HCT116 (cell line): ENCODE data around the gene RARB. TPM values are rescaled to one million over a fixed set of nuclear protein-coding genes. Genes with fewer than 3 reads are reported as not detected.

ENCODE experiments used
- ATAC-seq: fragments of 200-7000 bp; cut with Tn5 transposase; 2 replicates; pipeline ENCODE4 v1.9.1; 2020; ENCODE audit warnings: mild to moderate bottlenecking, moderate library complexity
- BruUV-seq: library from RNA; stranded (reverse); fragments of 400-500 nt; replicated peaks from 2 replicates; lab custom pipeline; 2021; lab: Mats Ljungman, UMichigan
- CTCF ChIA-PET: fragments of 300-600 bp; sonication (Branson Sonifier 250); formaldehyde crosslinking; loops from one replicate; lab custom pipeline; 2021; ENCODE audit warnings: antibody characterized with exemption; lab: Charles Lee
- POLR2A ChIA-PET: fragments of 300-600, 350-600 bp; sonication (Branson Sonifier 250); formaldehyde crosslinking; loops from one replicate; lab custom pipeline; 2021; ENCODE audit warnings: antibody characterized with exemption; lab: Charles Lee
- RAD21 ChIA-PET, 2 experiments: fragments of 300-600 bp; sonication (Branson Sonifier 250); formaldehyde crosslinking; loops; one replicate each; lab custom pipeline; 2023; ENCODE audit warnings: low total read pairs in 2 of 2; ENCODE audit not compliant: uncharacterized antibody in 2 of 2, unreplicated experiment in 2 of 2, low non-redundant PET in 1 of 2; lab: Charles Lee
- DNase-seq: peaks from one replicate; pipeline ENCODE4 v3.0.0-alpha.2; 2010; ENCODE audit warnings: low read depth, low spot score
- H2AFZ ChIP-seq: fragments of 200-600 bp; shearing (Covaris generic), sonication (generic); 2 replicates; pipeline ENCODE4 v1.6.1; 2017; ENCODE audit warnings: low read depth, mixed run types, mixed read lengths, antibody characterized with exemption, low read length; ENCODE audit not compliant: poor library complexity, severe bottlenecking
- H3K27ac ChIP-seq: 2 replicates; pipeline ENCODE4 v1.5.1; 2012; ENCODE audit warnings: low read depth, low read length
- H3K27me3 ChIP-seq: fragments of 200-600 bp; sonication (generic); 2 replicates; pipeline ENCODE4 v1.6.1; 2016; ENCODE audit warnings: mixed run types, low read length, mixed read lengths; ENCODE audit not compliant: insufficient read depth
- H3K36me3 ChIP-seq, 2 experiments: fragments of 200-500 bp in 1 of 2; fragments of 200-600 bp in 1 of 2; sonication (Bioruptor generic) in 1 of 2; sonication (generic) in 1 of 2; 2 replicates each; pipeline versions ENCODE4 v1.5.1 to v1.6.1; 2014 to 2016; ENCODE audit warnings: low read length in 2 of 2, inconsistent platforms in 1 of 2, mixed read lengths in 1 of 2, mixed run types in 1 of 2; ENCODE audit not compliant: insufficient read depth in 2 of 2, control insufficient read depth in 1 of 2
- H3K4me1 ChIP-seq, 2 experiments: fragments of 200-600 bp in 1 of 2; sonication (generic) in 1 of 2; 2 replicates each; pipeline versions ENCODE4 v1.5.1 to v1.6.1; 2012 to 2017; ENCODE audit warnings: low read length in 2 of 2, inconsistent platforms in 1 of 2, mild to moderate bottlenecking in 1 of 2, mixed read lengths in 1 of 2, mixed run types in 1 of 2, moderate library complexity in 1 of 2; ENCODE audit not compliant: insufficient read depth in 2 of 2, control insufficient read depth in 1 of 2
- H3K4me2 ChIP-seq: fragments of 200-600 bp; sonication (generic); 2 replicates; pipeline ENCODE4 v1.6.1; 2017; ENCODE audit warnings: mixed run types, low read length, mixed read lengths
- H3K4me3 ChIP-seq, 2 experiments: fragments of 200-600 bp in 1 of 2; sonication (generic) in 1 of 2; replicated peaks in 1 of 2; 2 replicates each; pipeline ENCODE4 v1.5.1; 2011 to 2016; ENCODE audit warnings: low read length in 2 of 2, control low read depth in 1 of 2, low read depth in 1 of 2, mild to moderate bottlenecking in 1 of 2, mixed read lengths in 1 of 2, mixed run types in 1 of 2
- H3K79me2 ChIP-seq: fragments of 200-600 bp; sonication (generic); 2 replicates; pipeline ENCODE4 v1.6.1; 2017; ENCODE audit warnings: mild to moderate bottlenecking, mixed run types, low read length, moderate library complexity, mixed read lengths; ENCODE audit not compliant: insufficient read depth
- H3K9ac ChIP-seq: fragments of 200-600 bp; sonication (generic); 2 replicates; pipeline ENCODE4 v1.6.1; 2016; ENCODE audit warnings: low read length, mixed read lengths
- H3K9me2 ChIP-seq: fragments of 200-600 bp; sonication (generic), shearing (Covaris generic); 2 replicates; pipeline ENCODE4 v1.6.1; 2017; ENCODE audit warnings: mixed run types, mild to moderate bottlenecking, moderate library complexity; ENCODE audit not compliant: insufficient read depth
- H3K9me3 ChIP-seq, 2 experiments: fragments of 200-500 bp in 1 of 2; fragments of 200-600 bp in 1 of 2; sonication (Bioruptor generic) in 1 of 2; sonication (generic) in 1 of 2; 2 replicates each; pipeline ENCODE4 v1.6.1; 2014 to 2017; ENCODE audit warnings: low read length in 2 of 2, mixed read lengths in 2 of 2, inconsistent platforms in 1 of 2, low read depth in 1 of 2, mild to moderate bottlenecking in 1 of 2, mixed run types in 1 of 2, moderate library complexity in 1 of 2; ENCODE audit not compliant: control insufficient read depth in 1 of 2, insufficient read depth in 1 of 2
- H4K20me1 ChIP-seq: fragments of 200-600 bp; sonication (generic), shearing (Covaris generic); 2 replicates; pipeline ENCODE4 v1.6.1; 2017; ENCODE audit warnings: mixed run types, mild to moderate bottlenecking, moderate library complexity; ENCODE audit not compliant: insufficient read depth
- CEBPB ChIP-seq: IDR thresholded peaks from 2 replicates; pipeline ENCODE4 v1.6.1; 2012; ENCODE audit warnings: low read depth
- EGR1 ChIP-seq: IDR thresholded peaks from 2 replicates; pipeline ENCODE4 v1.6.1; 2012; ENCODE audit warnings: low read depth
- ELF1 ChIP-seq: IDR thresholded peaks from 2 replicates; pipeline ENCODE4 v1.6.1; 2012; ENCODE audit warnings: low read depth, borderline replicate concordance
- EZH2 ChIP-seq: fragments of 200-600 bp; sonication (generic); IDR thresholded peaks from 2 replicates; pipeline ENCODE4 v1.6.1; 2017; ENCODE audit warnings: antibody characterized with exemption, mixed run types
- EZH2phosphoT487 ChIP-seq: fragments of 200-600 bp; IDR thresholded peaks from 2 replicates; pipeline ENCODE4 v1.6.1; 2018; ENCODE audit warnings: antibody characterized with exemption, borderline replicate concordance
- JUND ChIP-seq: IDR thresholded peaks from 2 replicates; pipeline ENCODE4 v1.6.1; 2012
- POLR2A ChIP-seq: IDR thresholded peaks from 2 replicates; pipeline ENCODE4 v1.7.0; 2011; ENCODE audit warnings: borderline replicate concordance; ENCODE audit not compliant: insufficient read depth, insufficient read length; ENCODE audit errors: extremely low read depth
- POLR2AphosphoS5 ChIP-seq: IDR thresholded peaks from 2 replicates; pipeline ENCODE4 v1.6.1; 2011; ENCODE audit warnings: mild to moderate bottlenecking, low read depth, low read length, moderate library complexity
- RAD21 ChIP-seq: IDR thresholded peaks from 2 replicates; pipeline ENCODE4 v1.6.1; 2012; ENCODE audit warnings: low read depth, mild to moderate bottlenecking
- SIN3A ChIP-seq: IDR thresholded peaks from 2 replicates; pipeline ENCODE4 v1.6.1; 2012; ENCODE audit warnings: low read depth
- SP1 ChIP-seq: IDR thresholded peaks from 2 replicates; pipeline ENCODE4 v1.6.1; 2012; ENCODE audit warnings: low read depth
- TCF7L2 ChIP-seq: IDR thresholded peaks from 2 replicates; pipeline ENCODE4 v1.7.0; 2011; ENCODE audit warnings: borderline replicate concordance, inconsistent platforms; ENCODE audit not compliant: insufficient read depth, insufficient read length; ENCODE audit errors: extremely low read depth
- YY1 ChIP-seq: IDR thresholded peaks from 2 replicates; pipeline ENCODE4 v1.6.1; 2011; ENCODE audit warnings: low read length, low read depth, moderate library complexity, mild to moderate bottlenecking; ENCODE audit not compliant: insufficient replicate concordance; ENCODE audit errors: extremely low read depth
- ZFX ChIP-seq: fragments of 450-650 bp; IDR thresholded peaks from 2 replicates; pipeline ENCODE4 v1.6.1; 2017
- ZNF274 ChIP-seq: fragments of 200-500 bp; sonication (Bioruptor generic); IDR thresholded peaks from 2 replicates; pipeline ENCODE4 v1.6.1; 2014; ENCODE audit warnings: mild to moderate bottlenecking, low read depth, low read length, inconsistent platforms
- intact Hi-C: fragments of 100-400 bp; cut with micrococcal nuclease; formaldehyde crosslinking; loops from 2 replicates; pipeline ENCODE4 v1.10.0; 2022
- total RNA-seq: library from RNA; stranded (reverse); gene quantifications from one replicate; pipeline ENCODE4 v1.2.1, GENCODE V29; 2021; ENCODE audit not compliant: unreplicated experiment
- TF ChIP-seq, protein P1 (sequence below): IDR thresholded peaks from 2 replicates; pipeline ENCODE4 v1.6.1; 2012; ENCODE audit warnings: low read depth
- TF ChIP-seq, protein P2 (sequence below): IDR thresholded peaks from 2 replicates; pipeline ENCODE4 v1.6.1; 2012
- TF ChIP-seq, protein P3 (sequence below): IDR thresholded peaks from 2 replicates; pipeline ENCODE4 v1.6.1; 2012

Gene RARB
- total RNA-seq, 1 experiment from 2014 or later: not detected

DNA sequence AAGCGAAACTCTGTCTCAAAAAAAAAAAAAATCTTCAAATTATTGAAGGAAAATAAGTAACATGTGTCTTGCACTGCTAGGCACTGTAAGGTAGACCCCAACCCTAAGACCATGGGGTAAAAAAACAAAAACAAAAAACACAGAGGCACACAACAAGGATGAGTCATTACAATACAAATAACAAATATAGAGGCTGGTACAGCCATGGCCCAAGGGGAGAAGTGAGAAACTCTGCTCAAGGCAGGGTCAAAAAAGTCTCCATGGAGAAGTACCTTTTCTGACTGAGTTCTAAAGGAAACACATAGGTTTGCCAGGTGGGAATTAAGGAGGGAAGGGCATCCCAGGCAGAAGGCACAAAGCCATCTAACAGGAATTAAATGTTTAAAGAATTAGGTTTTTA is 182.1 kb downstream of the RARB start:
- H3K79me2 ChIP-seq: no peaks in the 10 kb centered on the region
- POLR2A ChIA-PET: no interaction called here
- no peak overlapping the region for H3K9ac ChIP-seq
- no peaks in the 10 kb centered on the region for H3K27me3 ChIP-seq
- H3K4me3 ChIP-seq: no peak overlapping the region
- no peaks in the 10 kb centered on the region for H3K9me3 ChIP-seq
- CTCF ChIA-PET: no interaction called here
- no peaks in the 10 kb centered on the region for H3K4me1 ChIP-seq
- no peak overlapping the region for H2AFZ ChIP-seq
- RAD21 ChIA-PET: no interaction called here
- no peaks in the 10 kb centered on the region for H3K9me2 ChIP-seq
- H3K4me2 ChIP-seq: no peak overlapping the region
- intact Hi-C loops: no loop called here
- ATAC-seq (no peak), DNase-seq (no peak)
- H4K20me1 ChIP-seq: no peaks in the 10 kb centered on the region
- H3K36me3 ChIP-seq: peaks cover 9 to 51% of the 10 kb centered on the region in 2 experiments
- no TSS peak for BruUV-seq
- TF ChIP-seq EZH2: no peak
- no peak for TF ChIP-seq JUND
- TF ChIP-seq EGR1: no peak
- TF ChIP-seq POLR2AphosphoS5: no peak
- H3K27ac ChIP-seq: no peak overlapping the region

DNA sequence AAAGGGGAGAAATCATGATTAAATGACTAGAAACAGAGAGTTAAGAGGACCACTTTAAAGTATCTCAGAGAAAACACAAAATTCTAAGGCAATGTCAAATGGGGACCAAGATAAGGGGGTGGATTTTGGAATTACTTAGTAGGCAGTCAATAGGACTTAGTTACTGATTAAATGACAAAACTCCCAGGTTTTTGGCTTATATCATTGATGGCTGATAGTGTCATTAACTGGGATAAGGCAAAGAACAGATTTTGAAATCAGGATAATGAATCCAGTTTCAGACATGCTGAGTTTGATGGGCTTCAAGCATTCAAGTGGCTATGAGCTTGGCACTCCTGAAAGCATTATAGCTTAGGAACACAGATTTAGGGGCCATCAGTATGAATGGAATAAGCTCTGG is 182.7 kb downstream of the RARB start:
- no peaks in the 10 kb centered on the region for H3K27me3 ChIP-seq
- ChIA-PET RAD21 (no interaction called here), CTCF (no interaction called here), POLR2A (no interaction called here)
- H3K27ac ChIP-seq: no peak overlapping the region
- no peak overlapping the region for H3K9ac ChIP-seq
- no peaks in the 10 kb centered on the region for H4K20me1 ChIP-seq
- H3K9me3 ChIP-seq: no peaks in the 10 kb centered on the region
- H3K4me3 ChIP-seq: no peak overlapping the region
- H3K4me2 ChIP-seq: no peak overlapping the region
- ATAC-seq (no peak), DNase-seq (no peak)
- H3K36me3 ChIP-seq: peaks cover 9 to 45% of the 10 kb centered on the region in 2 experiments
- intact Hi-C loops: no loop called here
- no peaks in the 10 kb centered on the region for H3K4me1 ChIP-seq
- no peaks in the 10 kb centered on the region for H3K79me2 ChIP-seq
- no TSS peak for BruUV-seq
- H3K9me2 ChIP-seq: no peaks in the 10 kb centered on the region
- H2AFZ ChIP-seq: no peak overlapping the region
- TF ChIP-seq, protein P1, sequence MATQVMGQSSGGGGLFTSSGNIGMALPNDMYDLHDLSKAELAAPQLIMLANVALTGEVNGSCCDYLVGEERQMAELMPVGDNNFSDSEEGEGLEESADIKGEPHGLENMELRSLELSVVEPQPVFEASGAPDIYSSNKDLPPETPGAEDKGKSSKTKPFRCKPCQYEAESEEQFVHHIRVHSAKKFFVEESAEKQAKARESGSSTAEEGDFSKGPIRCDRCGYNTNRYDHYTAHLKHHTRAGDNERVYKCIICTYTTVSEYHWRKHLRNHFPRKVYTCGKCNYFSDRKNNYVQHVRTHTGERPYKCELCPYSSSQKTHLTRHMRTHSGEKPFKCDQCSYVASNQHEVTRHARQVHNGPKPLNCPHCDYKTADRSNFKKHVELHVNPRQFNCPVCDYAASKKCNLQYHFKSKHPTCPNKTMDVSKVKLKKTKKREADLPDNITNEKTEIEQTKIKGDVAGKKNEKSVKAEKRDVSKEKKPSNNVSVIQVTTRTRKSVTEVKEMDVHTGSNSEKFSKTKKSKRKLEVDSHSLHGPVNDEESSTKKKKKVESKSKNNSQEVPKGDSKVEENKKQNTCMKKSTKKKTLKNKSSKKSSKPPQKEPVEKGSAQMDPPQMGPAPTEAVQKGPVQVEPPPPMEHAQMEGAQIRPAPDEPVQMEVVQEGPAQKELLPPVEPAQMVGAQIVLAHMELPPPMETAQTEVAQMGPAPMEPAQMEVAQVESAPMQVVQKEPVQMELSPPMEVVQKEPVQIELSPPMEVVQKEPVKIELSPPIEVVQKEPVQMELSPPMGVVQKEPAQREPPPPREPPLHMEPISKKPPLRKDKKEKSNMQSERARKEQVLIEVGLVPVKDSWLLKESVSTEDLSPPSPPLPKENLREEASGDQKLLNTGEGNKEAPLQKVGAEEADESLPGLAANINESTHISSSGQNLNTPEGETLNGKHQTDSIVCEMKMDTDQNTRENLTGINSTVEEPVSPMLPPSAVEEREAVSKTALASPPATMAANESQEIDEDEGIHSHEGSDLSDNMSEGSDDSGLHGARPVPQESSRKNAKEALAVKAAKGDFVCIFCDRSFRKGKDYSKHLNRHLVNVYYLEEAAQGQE: no peak
- TF ChIP-seq TCF7L2: no peak
- no peak for TF ChIP-seq YY1
- no peak for TF ChIP-seq EGR1
- TF ChIP-seq SP1: no peak
- no peak for TF ChIP-seq JUND
- TF ChIP-seq POLR2A: no peak
- no peak for TF ChIP-seq RAD21
- TF ChIP-seq, protein P2, sequence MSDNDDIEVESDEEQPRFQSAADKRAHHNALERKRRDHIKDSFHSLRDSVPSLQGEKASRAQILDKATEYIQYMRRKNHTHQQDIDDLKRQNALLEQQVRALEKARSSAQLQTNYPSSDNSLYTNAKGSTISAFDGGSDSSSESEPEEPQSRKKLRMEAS: no peak
- no peak for TF ChIP-seq EZH2phosphoT487
- no peak for TF ChIP-seq EZH2
- no peak for TF ChIP-seq ELF1
- TF ChIP-seq SIN3A: no peak
- TF ChIP-seq ZFX: no peak
- TF ChIP-seq, protein P3, sequence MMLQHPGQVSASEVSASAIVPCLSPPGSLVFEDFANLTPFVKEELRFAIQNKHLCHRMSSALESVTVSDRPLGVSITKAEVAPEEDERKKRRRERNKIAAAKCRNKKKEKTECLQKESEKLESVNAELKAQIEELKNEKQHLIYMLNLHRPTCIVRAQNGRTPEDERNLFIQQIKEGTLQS: no peak
- TF ChIP-seq ZNF274: no peak
- TF ChIP-seq CEBPB: no peak
- TF ChIP-seq POLR2AphosphoS5: no peak
